ENCODE data around the gene ISM1.

- TF ChIP-seq EZH2 (IDR thresholded peaks at IDR 0.05; ENCODE audit: borderline replicate concordance, low read depth, low read length, severe bottlenecking) (no peak), CTCF (IDR thresholded peaks at IDR 0.05; ENCODE audit: extremely low read depth in 1 of 2, insufficient read depth in 1 of 2, low read depth in 1 of 2, low read length in 2 of 2) (no peak)
These were observed 74.6 kb downstream of the ISM1 start for GRCh38 chr20:13295637-13296036.

Measured in endothelial cell of umbilical vein (primary cell).